Large intestine (tissue), 3 donors: ENCODE data around the gene CREBBP. TPM values are rescaled to one million over a fixed set of nuclear protein-coding genes. Genes with fewer than 3 reads are reported as not detected.

ENCODE experiments used
- DNase-seq, 2 donors: peaks; one replicate each; pipeline versions ENCODE4 v3.0.0 to v3.0.0-alpha.2; 2013
- H3K27ac ChIP-seq: one replicate; pipeline ENCODE4 v1.5.1; 2013; ENCODE audit warnings: low read length
- H3K27me3 ChIP-seq: 2 replicates; pipeline ENCODE4 v1.6.1; 2013; ENCODE audit warnings: low read length; ENCODE audit not compliant: control insufficient read depth, insufficient read depth
- H3K36me3 ChIP-seq: 2 replicates; pipeline ENCODE4 v1.6.1; 2013; ENCODE audit warnings: low read length; ENCODE audit not compliant: control insufficient read depth, insufficient read depth
- H3K4me1 ChIP-seq: one replicate; pipeline ENCODE4 v1.6.1; 2013; ENCODE audit warnings: low read length; ENCODE audit not compliant: control insufficient read depth, insufficient read depth
- H3K4me3 ChIP-seq: one replicate; pipeline ENCODE4 v1.5.1; 2013; ENCODE audit warnings: low read length
- H3K9me3 ChIP-seq: one replicate; pipeline ENCODE4 v1.6.1; 2013; ENCODE audit warnings: mild to moderate bottlenecking, low read depth, low read length, moderate library complexity; ENCODE audit not compliant: control insufficient read depth
- WGBS: methylation state at CpG from one replicate; pipeline ENCODE4 v1.1.5; 2013; ENCODE audit warnings: low lambda C conversion rate; ENCODE audit not compliant: insufficient coverage; 5-methylcytosine and 5-hydroxymethylcytosine counted together
- polyA plus RNA-seq: library from polyadenylated mRNA; unstranded; fragments of 120-200 nt; gene quantifications from one replicate; pipeline ENCODE4 v1.2.1, GENCODE V29; 2013

The CREBBP gene
- polyA plus RNA-seq, 1 donor, result 46.6 TPM

DNA sequence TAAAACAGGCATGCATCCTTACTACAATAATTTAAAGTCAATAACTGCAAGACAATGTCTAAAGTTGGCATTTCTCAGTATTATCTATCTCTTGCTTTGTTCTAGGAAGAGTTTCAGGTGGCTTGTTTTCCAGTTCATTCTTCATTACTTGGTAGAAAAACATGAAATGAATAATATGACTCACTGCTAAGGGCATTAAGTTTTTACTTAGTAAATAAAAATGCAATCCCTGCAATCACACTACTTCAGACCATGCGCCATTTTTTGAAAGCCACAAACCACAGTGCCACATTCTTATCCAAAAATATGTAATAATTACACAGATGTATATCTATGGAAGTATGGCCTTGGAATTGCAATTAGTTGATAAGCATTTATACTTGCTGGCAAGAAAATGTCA is 55.4 kb downstream of the CREBBP start:
- H3K36me3 ChIP-seq, result peaks cover 10% of the 10 kb centered on the region
- WGBS, result no CpG with 5 or more reads among the region's 1 CpG
- H3K4me3 ChIP-seq, result no peak overlapping the region
- peaks cover 9% of the 10 kb centered on the region for H3K4me1 ChIP-seq
- no peaks in the 10 kb centered on the region for H3K27me3 ChIP-seq
- H3K9me3 ChIP-seq, result no peaks in the 10 kb centered on the region
- DNase-seq, result no peak
- no peak overlapping the region for H3K27ac ChIP-seq

GRCh38 chr16:3824121-3824795 is 56.3 kb downstream of the CREBBP start:
- Histone ChIP-seq H3K36me3 (peaks cover 8% of the 10 kb centered on the region), H3K9me3 (no peaks in the 10 kb centered on the region), H3K27me3 (no peaks in the 10 kb centered on the region), H3K4me3 (no peak overlapping the region), H3K27ac (no peak overlapping the region), H3K4me1 (peaks cover 10% of the 10 kb centered on the region)
- WGBS, result no CpG with 5 or more reads among the region's 17 CpGs
- no peak for DNase-seq

DNA sequence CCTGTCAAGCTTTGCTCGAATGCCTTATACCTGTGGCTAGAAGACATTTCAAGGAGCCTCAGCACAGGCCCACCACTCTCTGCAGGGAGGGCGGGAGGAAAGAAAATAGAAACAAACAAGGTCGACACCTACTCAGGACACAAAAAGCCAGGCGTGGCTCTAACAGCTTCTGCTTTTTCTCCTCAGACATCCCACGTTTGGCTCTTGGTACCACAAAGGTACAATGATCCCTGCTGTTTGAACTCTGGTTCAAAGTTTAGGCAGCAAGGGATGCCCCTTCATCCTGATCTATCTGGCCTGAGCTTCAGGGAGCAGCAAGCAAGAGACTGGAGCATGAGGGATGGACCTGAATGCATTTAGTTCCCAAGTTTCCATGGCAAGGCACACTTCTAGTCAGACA is 57.1 kb downstream of the CREBBP start:
- no peaks in the 10 kb centered on the region for H3K27me3 ChIP-seq
- peaks cover 8% of the 10 kb centered on the region for H3K36me3 ChIP-seq
- DNase-seq, result no peak
- WGBS, result no CpG with 5 or more reads among the region's 5 CpGs
- H3K4me1 ChIP-seq, result peaks cover 10% of the 10 kb centered on the region
- H3K27ac ChIP-seq, result no peak overlapping the region
- H3K9me3 ChIP-seq, result no peaks in the 10 kb centered on the region
- no peak overlapping the region for H3K4me3 ChIP-seq

DNA sequence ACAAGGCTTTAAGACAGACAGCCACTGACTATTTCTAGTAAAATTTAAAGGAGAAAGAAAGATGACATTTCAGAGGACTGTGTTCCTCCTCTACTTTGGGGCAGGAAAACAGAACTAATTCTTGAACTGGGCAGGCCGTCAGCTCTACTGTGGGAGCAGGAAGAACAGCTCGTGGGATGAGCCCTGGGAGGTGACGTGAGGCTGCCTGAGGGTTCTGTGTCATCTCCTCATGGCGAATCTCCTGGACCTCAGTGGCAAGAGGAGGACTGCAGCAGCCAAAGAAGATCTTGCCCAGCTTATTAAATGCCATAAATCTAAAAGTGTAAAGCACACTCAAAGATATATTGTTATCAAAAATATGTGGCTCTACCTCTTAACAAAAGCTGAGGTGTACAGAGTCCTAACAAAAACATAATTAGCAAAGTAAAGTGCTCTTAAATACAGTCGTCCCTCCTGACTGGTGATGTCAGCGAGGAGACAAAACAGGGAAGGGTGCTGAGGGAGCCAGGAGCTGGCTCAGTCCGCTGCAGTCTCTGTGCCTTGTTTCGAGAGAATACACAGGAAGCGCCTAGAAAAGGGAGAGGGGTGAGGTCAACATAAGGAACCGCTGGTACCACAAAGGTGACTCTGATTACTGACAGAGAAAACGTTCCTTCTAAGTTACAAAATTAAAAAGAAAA is 58.0 kb downstream of the CREBBP start:
- WGBS, result 54% methylated on average over 2 of the region's 11 CpGs
- no peak overlapping the region for H3K4me3 ChIP-seq
- H3K9me3 ChIP-seq, result no peaks in the 10 kb centered on the region
- H3K36me3 ChIP-seq, result peaks cover 3% of the 10 kb centered on the region
- no peak for DNase-seq
- no peaks in the 10 kb centered on the region for H3K27me3 ChIP-seq
- no peak overlapping the region for H3K27ac ChIP-seq
- peaks cover 10% of the 10 kb centered on the region for H3K4me1 ChIP-seq

DNA sequence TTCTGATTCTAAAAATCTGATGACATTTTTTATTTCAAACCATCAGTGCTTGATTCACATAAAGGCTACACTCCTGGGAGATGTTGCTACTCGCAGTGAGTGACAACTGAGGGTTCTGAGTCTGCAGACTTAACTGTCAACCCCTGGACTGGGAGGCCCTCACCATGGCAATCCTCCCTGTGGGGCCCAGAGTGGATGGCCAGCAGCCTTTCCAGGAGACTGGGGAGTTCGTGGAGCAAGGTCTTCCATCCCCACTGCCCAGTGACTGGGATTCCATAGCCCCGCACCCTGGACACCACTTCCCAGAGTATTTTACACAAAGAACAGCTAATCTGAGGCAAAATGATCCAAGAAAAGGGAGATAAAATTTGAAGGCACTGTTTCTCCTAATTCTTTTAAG is 59.3 kb downstream of the CREBBP start:
- Histone ChIP-seq H3K27ac (no peak overlapping the region), H3K36me3 (peaks cover 2% of the 10 kb centered on the region), H3K9me3 (no peaks in the 10 kb centered on the region), H3K27me3 (no peaks in the 10 kb centered on the region), H3K4me3 (no peak overlapping the region), H3K4me1 (peaks cover 10% of the 10 kb centered on the region)
- no CpG with 5 or more reads among the region's 3 CpGs for WGBS
- no peak for DNase-seq

DNA sequence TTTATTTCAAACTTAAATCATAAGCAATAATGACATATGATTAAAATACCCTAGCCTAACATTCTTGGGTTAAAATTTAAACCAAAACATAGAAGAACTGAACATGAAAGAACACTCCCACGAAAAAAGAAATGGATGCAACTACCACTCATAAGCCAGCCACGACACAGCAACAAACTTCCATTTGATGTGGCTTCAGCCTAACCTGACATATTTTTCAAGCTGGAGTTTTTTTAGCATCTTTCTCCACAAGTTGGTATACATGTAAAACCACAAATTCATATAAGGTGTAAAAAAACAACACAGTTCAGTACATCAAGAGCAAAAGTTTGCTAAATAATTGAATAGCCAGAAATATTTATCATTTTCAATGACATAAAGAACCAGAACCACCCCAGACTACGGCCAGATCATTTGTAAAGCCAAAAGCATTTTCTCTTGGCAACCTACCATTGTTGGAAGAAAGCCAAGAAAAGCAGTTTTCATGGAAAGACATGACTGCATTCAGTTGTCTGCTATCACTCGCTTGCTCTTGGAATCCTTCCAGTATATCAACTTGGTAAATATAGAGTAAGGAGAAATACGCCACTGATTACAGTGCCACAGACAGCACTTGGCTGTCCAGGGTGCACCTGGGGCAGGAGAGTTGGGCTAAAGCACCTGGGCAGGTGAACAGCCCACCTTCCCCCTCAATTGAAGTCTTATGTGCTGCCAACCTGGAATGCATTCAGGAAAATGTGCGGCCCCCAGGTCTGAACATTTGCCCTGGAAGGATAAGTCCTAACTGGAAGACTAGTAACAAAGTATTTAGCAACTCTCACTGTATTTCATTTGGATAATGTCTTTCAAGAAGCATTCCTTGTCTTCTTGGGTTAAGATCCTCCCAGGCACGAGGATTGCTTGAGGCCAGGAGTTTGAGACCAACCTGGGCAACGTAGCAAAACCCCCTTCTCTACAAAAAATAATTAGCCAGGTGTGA is 60.5 kb downstream of the CREBBP start:
- no peaks in the 10 kb centered on the region for H3K27me3 ChIP-seq
- peaks cover 10% of the 10 kb centered on the region for H3K4me1 ChIP-seq
- no peak overlapping the region for H3K4me3 ChIP-seq
- H3K9me3 ChIP-seq, result no peaks in the 10 kb centered on the region
- peak; percentile 27 to 54 for DNase-seq
- H3K36me3 ChIP-seq, result peaks cover 2% of the 10 kb centered on the region
- 40% methylated on average over 2 of the region's 8 CpGs for WGBS
- no peak overlapping the region for H3K27ac ChIP-seq

DNA sequence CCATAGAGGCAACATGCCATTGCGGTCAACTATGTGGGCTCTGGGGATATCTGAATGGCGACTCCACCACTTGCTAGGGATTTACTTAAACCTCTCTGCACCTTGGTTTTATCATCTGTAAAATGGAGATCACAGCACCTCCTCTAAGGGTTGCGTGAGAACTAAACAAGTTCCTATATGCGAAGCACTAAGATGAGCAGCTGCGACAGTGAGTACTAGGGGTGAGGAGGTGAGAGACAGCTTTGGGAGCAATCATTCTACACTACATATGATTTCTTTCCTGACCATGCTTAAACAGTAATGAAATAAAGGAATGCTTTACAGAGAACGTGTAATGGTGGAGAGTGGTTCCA is 61.4 kb downstream of the CREBBP start:
- no peak for DNase-seq
- Histone ChIP-seq H3K36me3 (peaks cover 2% of the 10 kb centered on the region), H3K4me1 (peaks cover 10% of the 10 kb centered on the region), H3K4me3 (no peak overlapping the region), H3K9me3 (no peaks in the 10 kb centered on the region), H3K27ac (no peak overlapping the region), H3K27me3 (no peaks in the 10 kb centered on the region)
- WGBS, result no CpG with 5 or more reads among the region's 6 CpGs

DNA sequence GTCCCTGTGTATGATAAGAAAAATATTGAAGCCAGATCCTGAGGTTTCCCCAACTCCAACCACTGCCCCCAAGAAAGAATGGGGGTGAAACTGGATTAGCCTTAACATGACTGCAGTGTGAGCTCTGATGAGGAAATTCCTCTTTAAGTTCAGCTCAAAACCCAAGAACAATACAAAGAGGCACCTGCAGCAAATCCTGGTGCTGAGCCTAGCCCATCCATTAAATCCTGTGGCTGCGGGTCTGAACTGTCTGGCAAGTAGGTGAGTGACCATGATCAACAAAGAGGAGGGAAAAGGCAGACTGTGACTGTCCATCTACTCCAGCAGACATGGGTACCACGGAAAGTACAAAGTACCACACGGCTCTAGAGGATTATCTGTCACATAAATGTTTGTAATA is 64.2 kb downstream of the CREBBP start:
- Histone ChIP-seq H3K36me3 (peaks cover 4% of the 10 kb centered on the region), H3K4me1 (peaks cover 9% of the 10 kb centered on the region), H3K9me3 (no peaks in the 10 kb centered on the region), H3K4me3 (no peak overlapping the region), H3K27me3 (no peaks in the 10 kb centered on the region), H3K27ac (no peak overlapping the region)
- no CpG with 5 or more reads among the region's 3 CpGs for WGBS
- no peak for DNase-seq

GRCh38 chr16:3814755-3815154 is 65.8 kb downstream of the CREBBP start:
- H3K27ac ChIP-seq, result no peak overlapping the region
- no peaks in the 10 kb centered on the region for H3K4me1 ChIP-seq
- H3K9me3 ChIP-seq, result no peaks in the 10 kb centered on the region
- no CpG with 5 or more reads among the region's 1 CpG for WGBS
- H3K4me3 ChIP-seq, result no peak overlapping the region
- peaks cover 13% of the 10 kb centered on the region for H3K36me3 ChIP-seq
- H3K27me3 ChIP-seq, result no peaks in the 10 kb centered on the region
- DNase-seq, result no peak

- Histone ChIP-seq H3K36me3 (peaks cover 30% of the 10 kb centered on the region), H3K27me3 (no peaks in the 10 kb centered on the region), H3K4me1 (no peaks in the 10 kb centered on the region), H3K4me3 (no peak overlapping the region), H3K27ac (no peak overlapping the region), H3K9me3 (no peaks in the 10 kb centered on the region)
- DNase-seq, result no peak
- no CpG with 5 or more reads among the region's 8 CpGs for WGBS
Measured at GRCh38 chr16:3812469-3813172, 67.9 kb downstream of the CREBBP start.
